Neural progenitor cell (in vitro differentiated cells): Measurements from ENCODE around the gene IFTAP. TPM values are rescaled to one million over a fixed set of nuclear protein-coding genes. Genes with fewer than 3 reads are reported as not detected.

Experiments used
- DNase-seq: peaks from one replicate; pipeline ENCODE4 v3.0.0-alpha.2; 2016; ENCODE audit warnings: low spot score
- H2AFZ ChIP-seq: fragments of 200-600 bp; sonication (generic); replicated peaks from 2 replicates; pipeline ENCODE4 v1.6.1; 2016; ENCODE audit warnings: antibody characterized with exemption
- H3F3A ChIP-seq: fragments of 200-600 bp; sonication (generic); 2 replicates; pipeline ENCODE4 v1.6.1; 2016; ENCODE audit warnings: antibody characterized with exemption, low read depth
- H3K27ac ChIP-seq: fragments of 200-600 bp; sonication (generic); 2 replicates; pipeline ENCODE4 v1.5.1; 2016; ENCODE audit warnings: mild to moderate bottlenecking
- H3K27me3 ChIP-seq: fragments of 200-600 bp; sonication (generic); 2 replicates; pipeline ENCODE4 v1.6.1; 2016; ENCODE audit warnings: mild to moderate bottlenecking, moderate library complexity
- H3K36me3 ChIP-seq: fragments of 200-600 bp; sonication (generic); 2 replicates; pipeline ENCODE4 v1.5.1; 2016
- H3K4me1 ChIP-seq: fragments of 200-600 bp; sonication (generic); 2 replicates; pipeline ENCODE4 v1.6.1; 2016; ENCODE audit warnings: mixed run types
- H3K4me2 ChIP-seq: fragments of 200-600 bp; sonication (generic); 2 replicates; pipeline ENCODE4 v1.6.1; 2016
- H3K4me3 ChIP-seq: fragments of 200-600 bp; sonication (generic); 2 replicates; pipeline ENCODE4 v1.5.1; 2016
- H3K79me2 ChIP-seq: fragments of 200-600 bp; sonication (generic); 2 replicates; pipeline ENCODE4 v1.6.1; 2016; ENCODE audit warnings: low read depth
- H3K9ac ChIP-seq: fragments of 200-600 bp; sonication (generic); 2 replicates; pipeline ENCODE4 v1.6.1; 2016
- H3K9me3 ChIP-seq: fragments of 200-600 bp; sonication (generic); 2 replicates; pipeline ENCODE4 v1.5.1; 2016; ENCODE audit warnings: low read depth
- H4K20me1 ChIP-seq: fragments of 200-600 bp; sonication (generic); 2 replicates; pipeline ENCODE4 v1.6.1; 2016; ENCODE audit warnings: low read depth
- H3K27ac Mint-ChIP-seq: 3 replicates; pipeline ENCODE4 v1.8.0; 2021; ENCODE audit warnings: mixed read lengths
- H3K27me3 Mint-ChIP-seq: 2 replicates; pipeline ENCODE4 v1.8.0; 2022; ENCODE audit warnings: low read depth, mild to moderate bottlenecking, inconsistent platforms, moderate library complexity, mixed read lengths; ENCODE audit not compliant: insufficient read depth
- H3K36me3 Mint-ChIP-seq: 3 replicates; pipeline ENCODE4 v1.8.0; 2021; ENCODE audit warnings: mixed read lengths
- H3K4me1 Mint-ChIP-seq: 3 replicates; pipeline ENCODE4 v1.8.0; 2021; ENCODE audit warnings: mixed read lengths
- H3K4me3 Mint-ChIP-seq: 3 replicates; pipeline ENCODE4 v1.8.0; 2021; ENCODE audit warnings: mild to moderate bottlenecking, moderate library complexity, mixed read lengths
- H3K9me3 Mint-ChIP-seq: 3 replicates; pipeline ENCODE4 v1.8.0; 2020; ENCODE audit warnings: mixed read lengths
- CTCF ChIP-seq: fragments of 200-600 bp; sonication (generic); IDR thresholded peaks from 2 replicates; pipeline ENCODE4 v1.5.1; 2017; ENCODE audit warnings: antibody characterized with exemption, mild to moderate bottlenecking
- EZH2 ChIP-seq: fragments of 200-600 bp; sonication (generic); IDR thresholded peaks from 2 replicates; pipeline ENCODE4 v1.6.1; 2017; ENCODE audit warnings: antibody characterized with exemption, mild to moderate bottlenecking, moderate library complexity
- EZH2phosphoT487 ChIP-seq: fragments of 200-600 bp; sonication (generic); IDR thresholded peaks from 2 replicates; pipeline ENCODE4 v1.6.1; 2017; ENCODE audit warnings: antibody characterized with exemption
- total RNA-seq: library from RNA; depleted of rRNA; stranded (reverse); fragments of >200 nt; gene quantifications from 2 replicates; pipeline ENCODE4 v1.2.3, GENCODE V29; 2015; ENCODE audit warnings: low replicate concordance

The IFTAP gene
- total RNA-seq, 1 donor from 2014 or later = 112 TPM

- Mint-ChIP-seq H3K36me3 (no peaks in the 10 kb centered on the region), H3K27ac (no peak overlapping the region), H3K4me3 (no peak overlapping the region), H3K27me3 (peaks cover 5% of the 10 kb centered on the region), H3K4me1 (no peaks in the 10 kb centered on the region), H3K9me3 (peaks cover 7% of the 10 kb centered on the region)
- no peaks in the 10 kb centered on the region for H3K27me3 ChIP-seq
- H3K9ac ChIP-seq = no peak overlapping the region
- no peak overlapping the region for H3K4me2 ChIP-seq
- H3K27ac ChIP-seq = no peak overlapping the region
- H3K36me3 ChIP-seq = no peaks in the 10 kb centered on the region
- no peak overlapping the region for H3K4me3 ChIP-seq
- no peaks in the 10 kb centered on the region for H3K79me2 ChIP-seq
- no peak overlapping the region for H2AFZ ChIP-seq
- H3K9me3 ChIP-seq = no peaks in the 10 kb centered on the region
- H4K20me1 ChIP-seq = no peaks in the 10 kb centered on the region
- H3F3A ChIP-seq = no peaks in the 10 kb centered on the region
- no peaks in the 10 kb centered on the region for H3K4me1 ChIP-seq
- no peak for DNase-seq
- TF ChIP-seq EZH2 = no peak
- no peak for TF ChIP-seq EZH2phosphoT487
- no peak for TF ChIP-seq CTCF
Measured at GRCh38 chr11:36578458-36578857, 15.8 kb upstream of the IFTAP start.

DNA sequence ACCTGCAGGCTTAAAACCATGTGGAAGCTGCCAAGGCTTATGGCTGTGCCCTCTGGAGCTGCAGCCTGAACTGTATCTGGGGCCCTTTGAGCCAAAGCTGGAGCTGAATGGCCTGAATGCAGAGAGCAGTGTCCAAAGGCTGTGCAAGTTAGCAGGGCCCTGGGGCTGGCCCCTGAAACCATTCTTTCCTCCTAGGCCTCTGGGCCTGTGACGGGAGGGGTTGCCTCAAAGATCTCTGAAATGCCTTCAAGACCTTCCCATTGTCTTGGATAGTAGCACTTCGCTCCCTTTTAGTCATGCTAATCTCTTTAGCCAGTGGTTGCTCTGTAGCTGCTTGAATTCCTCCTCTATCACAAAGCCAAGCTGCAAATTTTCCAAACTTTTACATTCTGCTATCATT, 12.8 kb upstream of the IFTAP start:
- H2AFZ ChIP-seq = no peak overlapping the region
- no peaks in the 10 kb centered on the region for H4K20me1 ChIP-seq
- Mint-ChIP-seq H3K27me3 (no peaks in the 10 kb centered on the region), H3K4me3 (no peak overlapping the region), H3K36me3 (no peaks in the 10 kb centered on the region), H3K27ac (no peak overlapping the region), H3K9me3 (peaks cover 7% of the 10 kb centered on the region), H3K4me1 (no peaks in the 10 kb centered on the region)
- no peak for TF ChIP-seq EZH2
- TF ChIP-seq CTCF = no peak
- no peak for TF ChIP-seq EZH2phosphoT487
- H3K4me2 ChIP-seq = no peak overlapping the region
- H3K4me3 ChIP-seq = no peak overlapping the region
- no peak for DNase-seq
- H3K27ac ChIP-seq = no peak overlapping the region
- H3K9ac ChIP-seq = no peak overlapping the region
- H3K36me3 ChIP-seq = no peaks in the 10 kb centered on the region
- no peaks in the 10 kb centered on the region for H3F3A ChIP-seq
- peaks cover 26% of the 10 kb centered on the region for H3K27me3 ChIP-seq
- no peaks in the 10 kb centered on the region for H3K9me3 ChIP-seq
- H3K4me1 ChIP-seq = no peaks in the 10 kb centered on the region
- no peaks in the 10 kb centered on the region for H3K79me2 ChIP-seq

DNA sequence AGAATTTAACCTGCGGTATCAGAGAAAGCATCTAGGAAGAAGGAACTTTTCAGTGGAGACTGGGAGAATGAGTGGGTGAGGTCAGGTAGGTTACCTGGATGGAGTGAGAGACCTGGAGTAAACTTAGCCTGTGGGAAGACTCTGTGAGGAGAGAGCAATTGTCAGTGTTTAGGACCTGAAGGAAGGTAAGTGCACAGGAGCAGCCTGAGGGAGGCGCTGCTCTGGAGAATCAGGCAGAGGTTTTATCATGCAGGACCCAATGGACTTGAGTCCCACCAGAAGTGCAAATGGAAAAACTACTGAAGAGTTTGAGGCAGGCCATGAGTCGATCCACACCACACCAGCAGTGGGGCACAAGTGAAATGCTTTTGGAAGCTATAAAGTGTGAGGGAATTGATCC, 10.6 kb upstream of the IFTAP start:
- no peak overlapping the region for H3K4me3 Mint-ChIP-seq
- no peak overlapping the region for H3K4me2 ChIP-seq
- no peaks in the 10 kb centered on the region for H3K79me2 ChIP-seq
- H3F3A ChIP-seq = no peaks in the 10 kb centered on the region
- peaks cover 2% of the 10 kb centered on the region for H3K27me3 Mint-ChIP-seq
- H3K27me3 ChIP-seq = peaks cover 48% of the 10 kb centered on the region
- no peak overlapping the region for H3K4me3 ChIP-seq
- no peaks in the 10 kb centered on the region for H3K4me1 ChIP-seq
- TF ChIP-seq EZH2 = no peak
- peak; percentile 15 for TF ChIP-seq CTCF
- no peaks in the 10 kb centered on the region for H3K36me3 Mint-ChIP-seq
- no peaks in the 10 kb centered on the region for H3K36me3 ChIP-seq
- no peak for DNase-seq
- H2AFZ ChIP-seq = no peak overlapping the region
- no peaks in the 10 kb centered on the region for H3K4me1 Mint-ChIP-seq
- no peaks in the 10 kb centered on the region for H3K9me3 ChIP-seq
- no peak overlapping the region for H3K9ac ChIP-seq
- peaks cover 7% of the 10 kb centered on the region for H3K9me3 Mint-ChIP-seq
- H3K27ac ChIP-seq = no peak overlapping the region
- H4K20me1 ChIP-seq = no peaks in the 10 kb centered on the region
- H3K27ac Mint-ChIP-seq = no peak overlapping the region

DNA sequence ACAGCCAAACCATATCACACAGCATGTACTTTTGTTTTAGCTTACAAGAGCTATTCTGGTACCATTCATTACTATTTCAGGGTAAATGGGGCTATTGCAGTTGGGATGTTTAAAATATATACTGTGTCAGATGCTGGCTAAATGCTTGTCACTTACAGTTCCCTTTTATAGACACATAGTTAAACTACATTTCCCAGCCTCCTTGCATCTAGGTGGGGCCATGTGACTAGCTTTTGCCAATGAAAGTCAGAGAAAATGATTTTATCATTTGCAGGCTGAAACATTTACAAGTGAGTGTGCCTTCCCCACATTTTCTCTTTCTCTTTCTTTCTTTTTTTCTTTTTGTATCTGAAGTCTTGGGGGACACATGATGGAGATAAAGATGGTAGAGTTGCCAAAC, 7.8 kb upstream of the IFTAP start:
- H3K4me1 ChIP-seq = no peaks in the 10 kb centered on the region
- H3K9me3 ChIP-seq = no peaks in the 10 kb centered on the region
- no peak overlapping the region for H3K4me2 ChIP-seq
- H3K4me1 Mint-ChIP-seq = no peaks in the 10 kb centered on the region
- H3K27me3 Mint-ChIP-seq = peaks cover 6% of the 10 kb centered on the region
- H3K9me3 Mint-ChIP-seq = peaks cover 7% of the 10 kb centered on the region
- H3K79me2 ChIP-seq = no peaks in the 10 kb centered on the region
- no peaks in the 10 kb centered on the region for H4K20me1 ChIP-seq
- H3K36me3 ChIP-seq = no peaks in the 10 kb centered on the region
- no peak for TF ChIP-seq EZH2phosphoT487
- TF ChIP-seq EZH2 = no peak
- TF ChIP-seq CTCF = no peak
- H3K27me3 ChIP-seq = peaks cover 77% of the 10 kb centered on the region
- H3K36me3 Mint-ChIP-seq = no peaks in the 10 kb centered on the region
- no peak overlapping the region for H3K9ac ChIP-seq
- no peak for DNase-seq
- no peak overlapping the region for H2AFZ ChIP-seq
- H3K4me3 ChIP-seq = no peak overlapping the region
- H3K27ac Mint-ChIP-seq = no peak overlapping the region
- no peak overlapping the region for H3K27ac ChIP-seq
- no peak overlapping the region for H3K4me3 Mint-ChIP-seq
- no peaks in the 10 kb centered on the region for H3F3A ChIP-seq
